K562 (cell line): ENCODE results near the gene PRELID2. TPM values are rescaled to one million over a fixed set of nuclear protein-coding genes. Genes with fewer than 3 reads are reported as not detected.

Source experiments
- BCOR ChIP-seq: fragments of 450-650 bp; IDR thresholded peaks from 2 replicates; pipeline ENCODE4 v1.6.1; 2016
- BDP1 ChIP-seq: IDR thresholded peaks from 3 replicates; pipeline ENCODE4 v1.6.1; 2011; ENCODE audit not compliant: insufficient read length, insufficient read depth
- CLOCK ChIP-seq: fragments of 250-450 bp; sonication (Bioruptor Pico); IDR thresholded peaks from 2 replicates; pipeline ENCODE4 v1.4.0; 2020; ENCODE audit warnings: mild to moderate bottlenecking, moderate library complexity, borderline replicate concordance
- MYC ChIP-seq, 2 experiments: fragments of 250-450 bp in 1 of 2; sonication (Bioruptor Pico) in 1 of 2; IDR thresholded peaks; 2 replicates each; pipeline versions ENCODE4 v1.5.1 to v1.6.1; 2012 to 2021; ENCODE audit warnings: low read depth in 2 of 2, borderline replicate concordance in 1 of 2, improper control_type of control experiment in 1 of 2, low read length in 1 of 2, mild to moderate bottlenecking in 1 of 2, moderate library complexity in 1 of 2
- REST ChIP-seq, 2 experiments: fragments of 450-650 bp; formaldehyde crosslinking in 1 of 2; IDR thresholded peaks; 2 replicates each; pipeline versions ENCODE4 v1.4.0 to v1.6.1; 2014 to 2020; ENCODE audit warnings: mild to moderate bottlenecking in 2 of 2, borderline replicate concordance in 1 of 2, low read depth in 1 of 2
- SMAD3 ChIP-seq: fragments of 450-650 bp; formaldehyde crosslinking; conservative IDR thresholded peaks from 2 replicates; pipeline ENCODE4 v1.4.0; 2020; ENCODE audit warnings: mild to moderate bottlenecking
- SMARCB1 ChIP-seq: IDR thresholded peaks from 2 replicates; pipeline ENCODE4 v1.6.1; 2011; ENCODE audit warnings: improper control_type of control experiment, low read depth; ENCODE audit not compliant: insufficient read length
- SREBF2 ChIP-seq: sonication (generic); formaldehyde crosslinking; IDR thresholded peaks from 2 replicates; pipeline ENCODE4 v1.4.0; 2020; ENCODE audit warnings: mild to moderate bottlenecking, missing genetic modification reagents
- ZBTB1 ChIP-seq: sonication (generic); formaldehyde crosslinking; IDR thresholded peaks from 2 replicates; pipeline ENCODE4 v1.8.1; 2023; ENCODE audit warnings: missing genetic modification reagents, low read depth, mild to moderate bottlenecking, borderline replicate concordance
- ZNF174 ChIP-seq: fragments of 250-450 bp; sonication (Bioruptor Pico); IDR thresholded peaks from 2 replicates; pipeline ENCODE4 v1.4.0; 2020; ENCODE audit warnings: mild to moderate bottlenecking
- ZNF395 ChIP-seq: fragments of 200-800 bp; sonication (Bioruptor generic); IDR thresholded peaks from 2 replicates; pipeline ENCODE4 v1.6.1; 2017; ENCODE audit warnings: missing genetic modification characterization, missing compliant biosample characterization
- ZNF398 ChIP-seq: fragments of 250-450 bp; sonication (Bioruptor Pico); IDR thresholded peaks from 2 replicates; pipeline ENCODE4 v1.8.0; 2021; ENCODE audit warnings: moderate library complexity, mild to moderate bottlenecking, inconsistent platforms
- ZNF668 ChIP-seq: fragments of 250-450 bp; sonication (Bioruptor Pico); IDR thresholded peaks from 2 replicates; pipeline ENCODE4 v1.8.0; 2022; ENCODE audit warnings: mild to moderate bottlenecking, inconsistent platforms
- ZNF76 ChIP-seq: fragments of 250-450 bp; sonication (Bioruptor Pico); IDR thresholded peaks from 2 replicates; pipeline ENCODE4 v1.4.0; 2020; ENCODE audit warnings: mild to moderate bottlenecking, moderate library complexity, borderline replicate concordance
- polyA plus RNA-seq, 8 experiments: library from polyadenylated mRNA; depleted of rRNA in 4 of 8; stranded (reverse) in 5 of 8; unstranded in 3 of 8; fragments of >200 nt; fragmentation: Nextera tagmentation in 2 of 8; fragmentation: Illumina TruSeq in 1 of 8; extraction: Ambion mirVana in 2 of 8; extraction: Trizol in 1 of 8; gene quantifications; 2 replicates each; pipeline versions ENCODE4 v1.2.1 to v1.2.3, GENCODE V29; 2011 to 2014; ENCODE audit warnings: inconsistent platforms in 1 of 8, missing spikeins in 1 of 8
- total RNA-seq, 7 experiments: library from RNA; depleted of rRNA in 6 of 7; stranded (reverse); fragments of >200 nt in 6 of 7; fragmentation: Illumina TruSeq in 2 of 7; extraction: Trizol in 2 of 7; gene quantifications; 2 replicates each; pipeline versions ENCODE4 v1.2.1 to v1.2.3, GENCODE V29; 2011 to 2021; ENCODE audit warnings: low replicate concordance in 1 of 7

PRELID2 gene
- total and polyA plus RNA-seq, 9 of the 15 experiments (the other 6 are each of a cell fraction or from before 2014, with no cell fraction given): 6.4 to 68.2 (median 28.8) TPM

GRCh38 chr5:145834554-145834916, 607 bp downstream of the PRELID2 start (continued):
- no peak for TF ChIP-seq REST (IDR thresholded peaks at IDR 0.05; ENCODE audit: borderline replicate concordance)
- TF ChIP-seq REST (CRISPR knock-in tag; IDR thresholded peaks at IDR 0.05; ENCODE audit: low read depth): no peak
- TF ChIP-seq ZNF76 (CRISPR knock-in tag): no peak
- no peak for TF ChIP-seq ZNF395 (CRISPR knock-in tag)
- no peak for TF ChIP-seq SREBF2 (CRISPR knock-in tag)
- TF ChIP-seq ZNF174 (CRISPR knock-in tag): no peak
- no peak for TF ChIP-seq ZNF398 (CRISPR knock-in tag)
- TF ChIP-seq SMARCB1: no peak
- TF ChIP-seq BDP1: no peak
- TF ChIP-seq ZBTB1: no peak
- no peak for TF ChIP-seq ZNF668 (CRISPR knock-in tag)
- TF ChIP-seq MYC (IDR thresholded peaks at IDR 0.05; ENCODE audit: low read depth, low read length): no peak
- no peak for TF ChIP-seq MYC (CRISPR knock-in tag; IDR thresholded peaks at IDR 0.05; ENCODE audit: borderline replicate concordance, low read depth)
- peak; percentile 99 for TF ChIP-seq BCOR
- no peak for TF ChIP-seq SMAD3
- TF ChIP-seq CLOCK (CRISPR knock-in tag): no peak
